NCI-H82 (cell line): ENCODE measurements around the gene ZBTB45.

Source experiments
- DNase-seq: peaks from one replicate; lab custom pipeline; 2025; lab: John Stamatoyannopoulos, UW

The ZBTB45 gene

DNA sequence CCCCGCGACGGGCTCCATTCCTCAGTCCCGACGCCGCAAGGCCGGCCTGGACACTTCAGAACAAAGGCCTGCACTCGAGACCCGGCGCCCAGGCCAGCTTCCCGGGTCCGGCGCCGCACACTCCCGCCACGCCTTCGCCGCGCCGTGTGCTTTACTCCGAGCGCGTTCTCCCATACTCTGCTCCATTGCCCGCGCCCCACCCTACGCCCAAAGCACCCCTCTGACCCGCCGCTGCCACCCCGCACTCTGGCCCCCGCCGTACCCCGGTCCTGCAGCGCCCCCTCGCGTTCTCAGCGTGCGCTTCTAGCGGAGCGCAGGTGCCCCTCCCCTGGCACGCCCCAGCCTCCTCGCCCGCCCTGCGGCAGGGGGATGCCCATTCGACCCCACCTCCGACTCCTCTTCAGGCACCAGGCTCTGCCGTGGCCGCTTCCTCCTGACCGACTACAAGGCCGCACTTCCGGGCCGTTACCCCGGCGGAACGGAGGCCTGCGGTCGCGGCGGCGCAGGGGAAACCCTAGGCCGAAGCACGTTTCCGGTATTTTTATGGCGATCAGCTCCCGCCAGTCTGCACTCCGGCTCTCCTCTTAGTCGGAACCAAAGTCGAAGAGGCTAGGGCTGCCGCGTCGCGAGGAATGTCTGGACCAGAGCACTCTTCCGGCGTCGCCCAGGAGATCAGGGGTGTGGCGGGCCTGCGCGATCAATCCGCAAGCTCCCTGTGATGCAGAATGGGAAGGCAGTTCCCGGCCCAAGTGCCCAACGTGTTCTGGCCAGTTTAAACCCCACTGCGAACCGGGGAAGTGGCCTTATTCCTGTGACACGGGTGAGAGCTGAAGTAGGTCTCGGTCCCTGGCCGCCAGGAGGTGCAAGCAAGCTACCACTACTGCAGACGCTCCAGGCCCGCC, at the start of gene ZBTB45:
ZBTB45 (minus strand) TSS at position 456 of the 902 bp plus-strand sequence. CDS start 2,137 bp downstream, outside the sequence.
- peak; percentile 98 for DNase-seq

DNA sequence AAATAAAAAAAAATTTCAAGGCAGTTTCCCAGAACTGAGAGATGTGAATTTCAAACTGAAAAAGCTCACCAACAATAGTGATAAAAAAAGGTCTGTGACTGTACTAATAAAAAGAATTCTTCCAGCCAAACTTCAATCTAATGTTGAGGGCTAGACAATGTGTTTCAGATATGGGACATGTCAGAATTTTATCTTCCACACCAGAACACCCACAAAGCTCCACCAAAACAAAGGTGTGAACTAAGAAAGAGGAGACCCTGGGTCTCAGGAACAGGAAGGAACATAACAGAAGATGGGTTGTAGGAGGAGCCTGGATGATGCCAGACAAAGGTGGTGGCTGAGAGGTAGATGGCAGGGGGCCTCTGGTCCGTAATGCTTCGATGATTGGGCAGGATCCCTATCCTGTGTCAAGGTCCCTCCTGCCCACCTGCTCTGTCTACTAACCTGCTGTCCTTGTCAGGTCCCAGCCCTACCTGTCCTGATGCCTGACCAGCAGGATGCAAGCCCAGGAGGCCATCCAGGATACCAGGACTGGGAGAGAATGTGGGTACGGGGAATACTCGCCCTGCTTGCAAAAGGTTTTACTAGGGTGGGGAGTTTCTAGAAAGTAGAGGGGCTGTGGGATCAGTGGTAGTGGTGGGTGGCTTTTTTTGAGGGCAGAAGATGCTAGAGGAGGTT, 49.0 kb upstream of the ZBTB45 start:
- DNase-seq, result no peak

DNA sequence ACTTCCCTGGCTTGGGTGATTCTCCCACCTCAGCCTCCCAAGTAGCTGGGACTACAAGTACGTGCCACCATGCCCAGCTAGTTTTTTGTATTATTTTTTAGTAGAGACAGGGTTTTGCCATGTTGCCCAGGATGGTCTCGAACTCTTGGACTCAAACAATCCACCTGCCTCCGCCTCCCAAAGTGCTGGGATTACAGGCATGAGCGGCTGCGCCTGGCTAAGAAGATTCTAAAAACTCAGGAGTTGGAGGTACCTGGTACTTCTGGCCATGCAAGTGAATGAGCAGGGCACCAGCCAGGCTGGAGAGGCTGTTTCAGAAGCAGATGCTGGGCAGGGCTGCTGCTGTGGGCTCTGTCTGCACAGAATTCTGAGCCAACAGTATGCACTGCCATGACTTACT, 47.4 kb upstream of the ZBTB45 start:
- no peak for DNase-seq

DNA sequence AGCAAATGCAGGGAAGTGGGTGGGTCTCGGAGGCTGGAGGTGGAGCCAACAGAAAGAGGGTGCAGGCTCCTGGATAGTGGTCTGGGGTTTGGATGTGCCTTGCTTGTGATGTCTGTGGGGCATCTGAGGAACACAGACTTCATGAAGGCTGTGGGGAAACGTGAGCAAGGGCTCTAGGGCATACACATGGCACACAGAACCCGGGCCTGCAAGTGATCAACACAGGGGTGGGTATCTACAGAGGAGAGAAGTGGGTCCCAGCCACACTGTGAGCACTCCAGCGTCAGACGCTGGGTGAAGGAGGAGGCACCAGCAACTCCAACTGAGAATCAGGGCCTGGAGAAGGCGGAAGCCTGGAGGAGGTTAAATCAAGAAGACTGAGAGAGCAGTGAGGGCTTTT, 44.2 kb upstream of the ZBTB45 start:
- no peak for DNase-seq

DNA sequence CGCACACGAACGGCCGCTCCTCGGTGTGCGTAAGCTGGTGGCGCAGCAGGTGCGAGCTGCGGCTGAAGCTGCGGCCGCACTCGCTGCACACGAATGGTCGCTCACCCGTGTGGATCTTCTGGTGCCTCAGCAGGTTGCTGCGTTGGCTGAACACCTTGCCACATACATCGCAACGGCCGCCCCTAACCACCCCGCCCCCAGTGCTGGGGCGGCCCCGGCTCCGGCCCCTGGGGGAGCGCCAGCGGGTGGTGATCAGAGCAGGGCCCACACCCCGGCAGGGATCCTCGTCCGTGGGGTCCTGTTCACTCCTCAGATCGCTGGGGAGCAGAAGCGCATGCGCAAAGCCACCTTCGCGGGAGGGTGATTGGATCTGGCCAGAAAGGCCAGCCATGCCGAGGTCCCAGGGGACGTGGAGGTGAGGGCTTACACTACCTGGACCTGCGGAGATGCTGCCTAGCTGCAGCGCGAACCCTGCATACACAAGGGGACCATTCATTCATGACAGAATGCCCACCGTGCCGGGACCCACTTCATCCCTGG, 43.5 kb upstream of the ZBTB45 start:
- DNase-seq, result no peak

- DNase-seq, result no peak
Observed at GRCh38 chr19:58562122-58563033, 42.8 kb upstream of the ZBTB45 start.

DNA sequence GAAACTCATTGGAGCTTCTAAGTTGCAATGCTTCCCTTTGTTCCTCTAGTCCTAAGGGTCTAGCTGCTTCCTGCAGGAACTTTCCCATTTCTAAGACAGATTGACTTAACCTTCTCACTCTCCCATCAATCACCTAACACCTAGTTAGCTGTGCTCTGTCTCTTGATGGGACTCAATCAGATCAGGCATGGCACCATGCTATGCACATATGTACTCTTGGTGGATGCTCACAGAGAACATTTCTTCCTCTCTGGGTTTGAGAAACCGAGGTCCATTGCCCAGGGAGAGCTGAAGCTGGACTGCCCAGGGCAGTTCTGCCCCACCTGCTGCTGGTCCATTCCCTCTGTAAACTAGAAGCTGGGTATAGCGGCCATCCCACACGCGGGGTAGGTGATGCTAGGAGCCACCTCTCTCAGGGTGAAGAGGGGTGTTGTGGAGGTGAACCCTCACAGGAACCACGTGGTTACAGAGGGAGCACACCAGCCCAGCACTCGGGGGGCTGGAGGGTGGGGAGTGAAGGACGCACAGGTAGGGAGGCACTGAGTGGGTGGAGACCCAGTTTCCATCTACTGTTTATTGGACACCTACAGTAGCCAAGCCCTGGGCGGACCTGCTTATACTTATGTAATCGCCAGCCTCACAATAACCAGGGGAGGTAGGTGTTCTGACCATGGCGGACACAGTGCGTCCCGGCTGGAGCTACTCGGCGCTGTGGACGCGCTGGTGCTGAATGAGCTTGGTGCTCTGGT, 41.9 kb upstream of the ZBTB45 start:
- DNase-seq, result no peak

- DNase-seq, result no peak
Observed at GRCh38 chr19:58560921-58561320, 41.3 kb upstream of the ZBTB45 start.

GRCh38 chr19:58560007-58560887, 40.6 kb upstream of the ZBTB45 start:
- DNase-seq, result no peak

- no peak for DNase-seq
Observed at GRCh38 chr19:58559275-58560006, 39.8 kb upstream of the ZBTB45 start.

DNA sequence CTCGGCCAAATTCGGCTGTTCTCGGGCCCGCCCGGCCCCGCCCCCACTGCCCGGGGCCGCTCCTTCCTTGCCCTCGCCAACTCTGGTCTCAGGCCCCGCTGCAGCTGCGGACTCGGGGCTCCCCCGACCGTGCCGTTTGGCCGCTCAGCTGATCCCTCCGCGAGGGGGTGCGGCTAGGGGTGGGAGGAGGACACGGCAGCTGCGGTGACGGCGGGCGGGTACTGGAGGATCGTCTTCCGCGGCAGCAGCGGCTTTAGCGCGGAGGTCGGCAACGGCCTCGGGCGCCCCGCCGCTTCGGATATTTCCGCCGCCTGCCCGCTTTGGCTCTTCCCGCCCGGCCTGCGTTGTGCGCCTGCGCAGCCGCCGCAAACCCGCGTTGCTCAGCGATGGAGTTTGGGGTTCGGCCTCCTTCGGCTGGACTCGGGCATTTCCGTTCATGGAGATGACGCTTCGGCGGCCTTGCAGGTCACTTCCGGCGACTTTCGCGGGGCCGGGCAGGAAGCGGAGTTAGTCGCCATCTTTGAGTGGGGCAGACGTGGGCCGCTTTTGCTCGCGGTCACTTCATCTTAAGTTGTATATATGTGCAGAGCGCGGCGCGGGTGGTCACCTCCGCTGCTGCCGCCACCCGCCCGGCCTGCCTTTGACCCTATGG, 39.1 kb upstream of the ZBTB45 start:
- DNase-seq, result no peak

DNA sequence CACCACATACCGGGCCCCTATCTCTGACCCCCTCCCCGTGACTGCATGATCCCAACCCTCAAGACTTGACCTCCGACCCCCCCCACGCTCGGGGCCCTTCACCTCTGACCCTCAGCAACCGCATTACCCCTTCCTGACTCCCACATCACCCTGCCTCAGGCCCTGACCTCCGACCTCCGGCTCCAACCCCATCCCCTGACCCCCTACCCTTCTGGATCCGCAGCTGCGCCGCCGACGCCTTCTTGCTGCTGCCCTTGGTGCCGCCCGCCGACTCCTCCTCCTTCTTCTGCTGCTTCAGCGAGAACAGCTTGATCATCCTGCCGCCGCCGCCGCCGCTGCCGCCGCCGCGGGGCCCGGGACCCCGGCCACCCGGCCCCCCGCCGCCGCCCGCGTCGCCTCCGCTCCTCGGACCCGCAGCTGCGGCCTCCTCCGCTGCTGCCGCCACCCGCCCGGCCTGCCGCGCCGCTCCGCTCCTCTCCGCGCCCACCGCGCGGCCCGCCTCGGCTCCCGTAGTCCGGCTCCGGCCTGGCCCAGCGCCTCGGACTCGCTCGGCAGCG, 38.5 kb upstream of the ZBTB45 start, which contains the start of gene UBE2M:
UBE2M (minus strand) TSS at position 546 of the 557 bp plus-strand sequence; CDS start at position 316, 230 bp downstream.
- DNase-seq, result no peak

DNA sequence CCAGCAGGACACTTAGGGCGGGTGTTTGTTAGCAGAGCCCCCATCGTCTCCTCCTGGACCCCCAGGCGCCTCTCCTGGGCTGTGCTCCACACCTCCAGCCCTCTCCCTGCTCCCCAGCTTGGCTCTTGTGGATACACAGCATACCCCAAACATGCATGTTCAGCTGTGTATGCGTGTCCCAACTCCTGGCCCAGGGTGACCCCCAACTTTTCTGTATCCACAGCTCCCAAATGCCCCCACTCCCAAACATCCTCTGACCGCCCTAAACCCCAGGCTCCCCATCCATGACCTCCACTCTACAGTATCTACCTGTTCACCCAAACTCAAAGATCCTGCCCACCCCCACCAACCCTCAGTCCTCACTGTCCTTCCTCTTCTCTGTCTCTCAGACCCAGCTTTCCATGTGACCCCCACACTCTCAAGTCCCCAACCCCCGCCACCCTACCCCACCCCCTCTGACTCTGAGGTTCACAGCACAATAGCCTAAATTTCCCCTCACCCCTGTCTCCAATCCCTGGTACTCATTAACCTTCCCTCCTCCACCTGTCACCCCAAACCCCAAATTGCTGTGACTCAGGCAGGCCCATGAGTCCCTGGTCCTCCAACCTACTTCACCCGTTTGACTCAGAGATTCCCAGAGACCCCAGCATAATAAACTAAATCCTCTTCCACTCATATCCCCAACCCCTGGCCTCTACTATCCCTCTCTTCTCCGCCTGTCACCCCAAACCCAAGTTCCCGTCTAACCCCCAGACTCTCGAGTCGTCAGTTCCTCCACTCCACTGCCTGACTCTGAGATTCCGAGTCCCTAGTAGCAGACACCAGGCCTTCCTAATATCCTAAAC, 37.8 kb upstream of the ZBTB45 start:
- DNase-seq, result no peak

DNA sequence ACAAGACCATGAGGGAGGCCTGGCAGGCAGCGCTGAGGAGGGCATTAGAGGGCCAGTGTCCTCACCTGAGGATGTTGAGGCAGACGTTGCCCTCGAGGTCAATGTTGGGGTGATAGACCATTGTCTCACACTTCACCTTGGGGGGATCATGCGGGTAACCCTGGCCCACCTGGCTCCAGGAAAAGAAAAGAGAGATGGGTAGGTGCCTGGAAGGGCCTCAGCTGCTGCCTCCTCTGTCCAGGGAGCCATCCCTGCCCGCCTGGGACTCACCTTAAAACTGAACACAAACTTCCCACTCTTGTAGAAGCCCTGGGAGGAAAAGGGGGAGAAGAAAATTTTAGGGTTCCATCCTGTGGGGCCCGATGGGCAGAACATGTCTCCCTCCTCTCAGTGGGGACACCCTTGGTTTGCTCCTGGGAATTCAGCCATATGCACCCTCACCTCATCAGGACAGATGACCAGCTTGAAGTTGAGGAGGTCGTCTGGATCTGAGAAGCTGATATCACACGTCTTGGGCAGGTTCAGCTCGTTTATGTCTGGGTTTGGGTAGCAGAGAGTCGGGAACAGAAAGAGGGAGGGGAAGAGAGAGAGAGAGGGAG, 37.1 kb upstream of the ZBTB45 start:
- no peak for DNase-seq

DNA sequence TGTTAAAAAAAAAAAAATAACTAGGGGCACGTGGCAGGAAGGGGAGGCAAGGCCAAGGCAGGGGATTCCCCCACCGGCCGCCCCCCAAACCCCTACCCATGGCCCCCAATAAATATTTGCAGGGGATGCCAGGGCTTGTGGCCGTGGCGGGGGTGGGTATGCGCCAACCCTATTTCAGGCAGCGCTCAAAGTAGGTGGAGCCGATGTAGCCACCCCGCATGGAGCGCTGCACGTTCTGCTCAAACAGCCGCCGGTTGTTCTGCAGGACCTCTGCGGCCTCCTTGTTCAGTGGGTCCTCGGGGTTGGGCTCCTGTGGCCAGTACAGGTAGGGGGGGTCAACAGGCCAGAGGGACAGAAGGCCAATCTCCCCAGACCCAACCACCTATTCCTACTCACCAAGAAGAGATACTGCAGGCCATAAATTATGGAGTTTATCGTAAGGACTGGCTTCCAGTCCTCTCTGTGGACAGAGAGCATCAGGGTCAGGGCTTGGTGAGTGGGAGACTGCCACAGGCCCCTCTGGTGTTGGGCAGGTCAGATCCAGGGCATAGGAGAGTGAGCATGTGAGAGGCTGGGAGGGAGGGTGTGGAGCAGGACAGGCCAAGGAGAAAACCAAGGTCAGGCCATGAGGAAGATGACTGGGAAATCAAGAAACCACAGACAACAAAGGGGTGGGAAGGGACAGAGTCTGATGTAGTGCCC, 36.5 kb upstream of the ZBTB45 start:
- DNase-seq, result no peak

- DNase-seq, result no peak
Observed at GRCh38 chr19:58555369-58555885, 35.8 kb upstream of the ZBTB45 start.
